HepG2 (cell line): ENCODE results near the gene CSNK1G1. TPM values are rescaled to one million over a fixed set of nuclear protein-coding genes. Genes with fewer than 3 reads are reported as not detected.

ENCODE experiments used
- ATAC-seq: fragments of 200-7000 bp; cut with Tn5 transposase; 3 replicates; pipeline ENCODE4 v1.9.1; 2020; ENCODE audit warnings: mild to moderate bottlenecking, moderate library complexity
- BruUV-seq: library from RNA; stranded (reverse); fragments of 400-500 nt; replicated peaks from 2 replicates; lab custom pipeline; 2021; lab: Mats Ljungman, UMichigan
- CTCF ChIA-PET: fragments of 300-600 bp; formaldehyde crosslinking; extraction: SDS; loops from one replicate; lab custom pipeline; 2021; ENCODE audit warnings: low total read pairs, inconsistent platforms, low intra/inter-chr PET ratio; lab: Yijun Ruan, JAX
- POLR2A ChIA-PET: fragments of 350-600 bp; sonication (Branson Sonifier 250); formaldehyde crosslinking; loops from one replicate; lab custom pipeline; 2020; ENCODE audit warnings: antibody characterized with exemption, inconsistent platforms; lab: Yijun Ruan, JAX
- DNase-seq: peaks from one replicate; pipeline ENCODE4 v3.0.0-alpha.2; 2015; ENCODE audit warnings: low spot score
- FAIRE-seq: peaks from 3 replicates; lab custom pipeline; 2011; peaks lifted over from hg19 to GRCh38; lab: Jason Lieb, UNC
- H2AFZ ChIP-seq: one replicate; pipeline ENCODE4 v1.6.1; 2011; ENCODE audit warnings: low read length, inconsistent platforms
- H3K27ac ChIP-seq: fragments of 300-600 bp; 3 replicates; pipeline ENCODE4 v1.8.0; 2011; ENCODE audit warnings: mixed run types, mild to moderate bottlenecking, mixed read lengths, low read length, inconsistent platforms; ENCODE audit not compliant: insufficient read depth; ENCODE audit errors: extremely low read length
- H3K27me3 ChIP-seq, 2 experiments: fragments of 200-600 bp in 1 of 2; 2 replicates in 1 of 2; 3 replicates in 1 of 2; pipeline versions ENCODE4 v1.6.0 to v1.8.0; 2011; ENCODE audit warnings: low read length in 2 of 2, mild to moderate bottlenecking in 2 of 2, moderate library complexity in 2 of 2, inconsistent platforms in 1 of 2; ENCODE audit not compliant: insufficient read depth in 2 of 2, control insufficient read depth in 1 of 2
- H3K36me3 ChIP-seq, 2 experiments: fragments of 200-600 bp in 1 of 2; replicated peaks in 1 of 2; 2 replicates in 1 of 2; 3 replicates in 1 of 2; pipeline versions ENCODE4 v1.5.1 to v1.8.0; 2011; ENCODE audit warnings: low read length in 2 of 2, inconsistent platforms in 1 of 2; ENCODE audit not compliant: insufficient read depth in 2 of 2, control insufficient read depth in 1 of 2
- H3K4me1 ChIP-seq: 2 replicates; pipeline ENCODE4 v1.5.1; 2012; ENCODE audit warnings: low read length, inconsistent platforms; ENCODE audit not compliant: insufficient read depth
- H3K4me2 ChIP-seq: 2 replicates; pipeline ENCODE4 v1.6.0; 2011; ENCODE audit warnings: low read depth, low read length, inconsistent platforms
- H3K4me3 ChIP-seq, 3 experiments: fragments of 200-600 bp in 1 of 3; sonication (generic), shearing (Covaris generic) in 1 of 3; replicated peaks in 1 of 3; 2 replicates each; pipeline ENCODE4 v1.5.1; 2011 to 2016; ENCODE audit warnings: low read length in 3 of 3, inconsistent platforms in 2 of 3, low read depth in 2 of 3, mild to moderate bottlenecking in 2 of 3, control low read depth in 1 of 3, mixed read lengths in 1 of 3; ENCODE audit not compliant: insufficient read depth in 1 of 3
- H3K79me2 ChIP-seq: one replicate; pipeline ENCODE4 v1.6.1; 2011; ENCODE audit warnings: low read length, inconsistent platforms; ENCODE audit not compliant: insufficient read depth
- H3K9ac ChIP-seq: 2 replicates; pipeline ENCODE4 v1.6.0; 2011; ENCODE audit warnings: mild to moderate bottlenecking, low read depth, low read length, inconsistent platforms; ENCODE audit not compliant: insufficient read depth
- H3K9me3 ChIP-seq: 2 replicates; pipeline ENCODE4 v1.5.1; 2012; ENCODE audit warnings: mild to moderate bottlenecking, low read length
- H4K20me1 ChIP-seq: 2 replicates; pipeline ENCODE4 v1.6.0; 2011; ENCODE audit warnings: inconsistent platforms, mild to moderate bottlenecking, low read length, moderate library complexity; ENCODE audit not compliant: insufficient read depth
- ASH2L ChIP-seq: fragments of 300-600, 200-600 bp; sonication (generic); IDR thresholded peaks from 2 replicates; pipeline ENCODE4 v1.7.0; 2017; ENCODE audit warnings: low read depth, mild to moderate bottlenecking, moderate library complexity, mixed read lengths, low read length; ENCODE audit not compliant: insufficient read length
- ATF1 ChIP-seq: IDR thresholded peaks from 2 replicates; pipeline ENCODE4 v1.6.1; 2016; ENCODE audit warnings: mild to moderate bottlenecking, control low read depth
- ATF6 ChIP-seq: sonication (generic); formaldehyde crosslinking; conservative IDR thresholded peaks from 2 replicates; pipeline ENCODE4 v1.4.0; 2020; ENCODE audit warnings: missing genetic modification reagents
- ATF7 ChIP-seq, 2 experiments: fragments of 450-650 bp in 1 of 2; sonication (generic) in 1 of 2; formaldehyde crosslinking in 1 of 2; IDR thresholded peaks; 2 replicates each; pipeline versions ENCODE4 v1.4.0 to v1.6.1; 2016 to 2020; ENCODE audit warnings: antibody characterized with exemption in 1 of 2, mild to moderate bottlenecking in 1 of 2, missing genetic modification reagents in 1 of 2
- CBFB ChIP-seq: sonication (generic); formaldehyde crosslinking; IDR thresholded peaks from 2 replicates; pipeline ENCODE4 v1.4.0; 2020; ENCODE audit warnings: missing genetic modification reagents
- DNMT3B ChIP-seq: conservative IDR thresholded peaks from 2 replicates; pipeline ENCODE4 v1.6.1; 2016; ENCODE audit warnings: missing biosample characterization, control low read depth
- FOSL2 ChIP-seq: sonication (generic); formaldehyde crosslinking; IDR thresholded peaks from 2 replicates; pipeline ENCODE4 v1.4.0; 2020; ENCODE audit warnings: missing genetic modification reagents
- KAT8 ChIP-seq: IDR thresholded peaks from 2 replicates; pipeline ENCODE4 v1.6.1; 2016; ENCODE audit warnings: missing genetic modification reagents, missing compliant biosample characterization
- KDM1A ChIP-seq: IDR thresholded peaks from 2 replicates; pipeline ENCODE4 v1.6.1; 2016; ENCODE audit warnings: missing compliant biosample characterization
- KLF9 ChIP-seq: IDR thresholded peaks from 2 replicates; pipeline ENCODE4 v1.6.1; 2016; ENCODE audit warnings: low read depth
- LBX2 ChIP-seq: sonication (generic); formaldehyde crosslinking; IDR thresholded peaks from 2 replicates; pipeline ENCODE4 v1.5.0; 2020; ENCODE audit warnings: missing genetic modification reagents, mild to moderate bottlenecking, borderline replicate concordance
- THRA ChIP-seq: sonication (generic); formaldehyde crosslinking; IDR thresholded peaks from 2 replicates; pipeline ENCODE4 v1.4.0; 2020; ENCODE audit warnings: missing genetic modification reagents, borderline replicate concordance
- ZFAT ChIP-seq: sonication (generic); formaldehyde crosslinking; conservative IDR thresholded peaks from 2 replicates; pipeline ENCODE4 v1.8.1; 2023; ENCODE audit warnings: missing genetic modification reagents, inconsistent platforms
- ZNF180 ChIP-seq: sonication (generic); formaldehyde crosslinking; IDR thresholded peaks from 2 replicates; pipeline ENCODE4 v1.4.0; 2020; ENCODE audit warnings: low read depth, missing genetic modification reagents, borderline replicate concordance
- ZNF317 ChIP-seq: sonication (generic); formaldehyde crosslinking; IDR thresholded peaks from 2 replicates; pipeline ENCODE4 v1.5.0; 2020; ENCODE audit warnings: mild to moderate bottlenecking, missing genetic modification reagents
- ZNF530 ChIP-seq: sonication (generic); formaldehyde crosslinking; IDR thresholded peaks from 2 replicates; pipeline ENCODE4 v1.5.0; 2020; ENCODE audit warnings: low read depth, mild to moderate bottlenecking, missing genetic modification reagents
- ZNF737 ChIP-seq: sonication (generic); formaldehyde crosslinking; IDR thresholded peaks from 2 replicates; pipeline ENCODE4 v1.5.0; 2020; ENCODE audit warnings: missing genetic modification reagents, mild to moderate bottlenecking, borderline replicate concordance
- ZNF775 ChIP-seq: sonication (generic); formaldehyde crosslinking; IDR thresholded peaks from 2 replicates; pipeline ENCODE4 v1.4.0; 2020; ENCODE audit warnings: missing genetic modification reagents, mild to moderate bottlenecking, moderate library complexity, borderline replicate concordance
- ZNF83 ChIP-seq: sonication (generic); formaldehyde crosslinking; IDR thresholded peaks from 2 replicates; pipeline ENCODE4 v1.4.0; 2020; ENCODE audit warnings: missing genetic modification reagents, mild to moderate bottlenecking, borderline replicate concordance
- WGBS: methylation state at CpG from one replicate; pipeline ENCODE4 v1.1.6; 2017; ENCODE audit warnings: low lambda C conversion rate; 5-methylcytosine and 5-hydroxymethylcytosine counted together
- in situ Hi-C: cut with HindIII; loops from 2 replicates; pipeline ENCODE4 v1.10.0; 2017; ENCODE audit warnings: low pct_unique_long_range_greater_than_20kb; ENCODE audit not compliant: extremely low pct_ligation_motif_present
- intact Hi-C: fragments of 100-400 bp; cut with micrococcal nuclease; formaldehyde crosslinking; loops from one replicate; pipeline ENCODE4 v1.10.0; 2022; ENCODE audit not compliant: unreplicated experiment
- polyA plus RNA-seq, 8 experiments: library from polyadenylated mRNA; depleted of rRNA in 3 of 8; stranded (reverse) in 7 of 8; unstranded in 1 of 8; fragments of >200 nt; fragmentation: Illumina TruSeq in 4 of 8; extraction: Trizol in 4 of 8; gene quantifications; 2 replicates each; pipeline versions ENCODE4 v1.2.1 to v1.2.3, GENCODE V29; 2011 to 2016; ENCODE audit warnings: low read depth in 4 of 8, missing spikeins in 1 of 8, mixed read lengths in 1 of 8; ENCODE audit not compliant: insufficient read depth in 1 of 8
- total RNA-seq, 5 experiments: library from RNA; depleted of rRNA; stranded (reverse); fragments of >200 nt; fragmentation: Illumina TruSeq; extraction: Trizol; gene quantifications; 2 replicates each; pipeline ENCODE4 v1.2.3, GENCODE V29; 2016; ENCODE audit warnings: low read depth in 1 of 5

The CSNK1G1 gene
- total and polyA plus RNA-seq, 2 of the 13 experiments (the other 11 are each of a cell fraction or from before 2014, with no cell fraction given), result 8.5 to 12.6 TPM

DNA sequence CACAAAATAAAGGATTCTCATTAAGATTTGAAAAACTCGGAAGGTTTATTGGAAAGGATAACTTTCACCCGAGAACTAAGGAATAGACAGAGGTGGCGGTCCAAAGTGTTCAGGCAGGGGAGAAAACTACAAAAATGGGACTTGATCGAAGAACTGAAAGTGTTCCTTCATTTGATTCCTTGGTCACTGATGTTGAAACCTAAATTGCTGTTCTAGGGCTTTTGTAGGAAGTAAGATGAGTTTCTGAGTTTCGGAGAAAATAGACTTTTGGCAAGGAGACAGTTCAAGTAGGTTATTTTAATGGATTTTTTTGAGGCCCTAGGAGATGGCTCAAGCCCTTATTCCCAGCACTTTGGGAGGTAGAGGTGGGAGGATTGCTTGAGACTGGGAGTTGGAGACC lies 33.1 kb upstream of the CSNK1G1 start (continued):
- TF ChIP-seq ATF6 (CRISPR knock-in tag), result no peak
- TF ChIP-seq, all 625 proteins: peak for 0

DNA sequence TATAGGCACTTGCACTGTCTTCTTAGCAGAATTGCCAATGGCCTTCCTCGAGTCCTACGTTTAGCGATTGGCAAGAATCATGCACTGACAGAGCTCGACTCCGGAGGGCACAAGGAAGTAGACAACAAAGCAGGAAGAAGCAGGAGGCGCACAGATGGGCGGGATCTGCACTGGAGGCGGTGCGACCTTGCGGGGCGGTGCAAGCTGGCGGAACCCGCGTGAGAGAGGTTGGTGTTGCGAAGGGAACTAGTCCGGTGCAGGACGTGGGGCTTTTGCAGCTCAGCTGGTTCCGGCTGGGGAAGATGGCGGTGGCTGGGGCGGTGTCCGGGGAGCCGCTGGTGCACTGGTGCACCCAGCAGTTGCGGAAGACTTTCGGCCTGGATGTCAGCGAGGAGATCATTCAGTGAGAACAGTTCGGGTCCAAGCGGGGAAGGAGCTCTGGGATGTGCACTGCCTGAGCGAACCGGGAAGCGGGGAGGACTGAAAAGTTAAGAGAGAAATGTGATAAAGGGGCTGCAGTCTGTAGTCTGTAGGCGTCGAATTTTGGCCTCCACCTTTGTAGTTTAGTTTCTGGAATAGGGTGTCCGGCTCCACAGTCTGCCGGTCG lies 31.7 kb upstream of the CSNK1G1 start, which contains the start of gene TRIP4:
TRIP4 (plus strand) TSS at position 275 of the 607 bp plus-strand sequence; CDS start at position 303, 28 bp downstream.
- Histone ChIP-seq H2AFZ (peak within 1 kb of the TSS; percentile 74), H3K36me3 (peaks cover 2 to 3% of the 10 kb centered on the region in 2 experiments; a peak in 3 of 5 replicates), H3K27ac (peak within 1 kb of the TSS; percentile 72), H3K4me1 (peaks cover 20% of the 10 kb centered on the region), H3K27me3 (no peaks in the 10 kb centered on the region; a peak in 1 of 5 replicates), H4K20me1 (no peaks in the 10 kb centered on the region), H3K9me3 (no peaks in the 10 kb centered on the region), H3K9ac (peak within 1 kb of the TSS; percentile 89), H3K4me3 (peak within 1 kb of the TSS; percentile 67 to 98 (median 94)), H3K79me2 (peaks cover 14% of the 10 kb centered on the region), H3K4me2 (peak within 1 kb of the TSS; percentile 85)
- ChIA-PET POLR2A (interaction anchor here (0.6 to 2.3 kb wide), 12 partner anchors 10 to 255 kb away, joined by 3 to 20 read pairs (median 4); partner anchors contain the start of genes CSNK1G1 and PPIB), CTCF (no interaction called here)
- BruUV-seq, result no TSS peak
- peak; percentile 93 for FAIRE-seq
- WGBS, result 0% methylated on average over 33 of the region's 35 CpGs
- intact Hi-C loops (loop anchor here (1.0 to 2.0 kb wide), 2 partner anchors 31 to 223 kb away; partner anchors contain the start of gene CSNK1G1), in situ Hi-C loops (no loop called here)
- ATAC-seq, result peak; percentile 100
- peak; percentile 93 for DNase-seq
- TF ChIP-seq ZNF180 (CRISPR knock-in tag), result 0 out of 2 replicates have a peak, but pooled peaks have one; percentile 46
- TF ChIP-seq KDM1A (CRISPR knock-in tag), result peak; percentile 68; the same call in 1 of the 2 replicates
- TF ChIP-seq ATF1, result no peak; the same call in 1 of the 2 replicates
- TF ChIP-seq ZFAT (CRISPR knock-in tag), result no peak
- peak; percentile 85; the same call in 1 of the 2 replicates for TF ChIP-seq LBX2
- TF ChIP-seq ZNF83 (CRISPR knock-in tag), result peak; percentile 80; the same call in 1 of the 2 replicates
- TF ChIP-seq ZNF530 (CRISPR knock-in tag), result no peak
- TF ChIP-seq THRA (CRISPR knock-in tag), result peak; percentile 90
- TF ChIP-seq ZNF775 (CRISPR knock-in tag), result 0 out of 2 replicates have a peak, but pooled peaks have one; percentile 41
- TF ChIP-seq KLF9 (CRISPR knock-in tag), result peak; percentile 76
- peak; percentile 42; the same call in 1 of the 2 replicates for TF ChIP-seq ZNF737 (CRISPR knock-in tag)
- peak; percentile 87 for TF ChIP-seq ZNF317
- TF ChIP-seq FOSL2 (CRISPR knock-in tag), result peak; percentile 80
- peak; percentile 99 for TF ChIP-seq ASH2L
- TF ChIP-seq CBFB (CRISPR knock-in tag), result peak; percentile 97
- no peak for TF ChIP-seq ATF7 (IDR thresholded peaks at IDR 0.05)
- peak; percentile 80; the same call in 1 of the 2 replicates for TF ChIP-seq ATF7 (CRISPR knock-in tag; IDR thresholded peaks at IDR 0.05)
- TF ChIP-seq DNMT3B, result no peak; the same call in 1 of the 2 replicates
- TF ChIP-seq KAT8 (CRISPR knock-in tag), result peak; percentile 100
